Activated T-cell treated with anti-CD3 and anti-CD28 coated beads, Interleukin-2, amount 50 U/mL, for 72 hours (primary cell): ENCODE data around the gene BUD23. TPM values are rescaled to one million over a fixed set of nuclear protein-coding genes. Genes with fewer than 3 reads are reported as not detected.
"Not testable (repeated sequence)": the region's sequence is repeated elsewhere in the genome, so short reads cannot be mapped to it uniquely, and the experiment has no call there.

Source experiments
- ATAC-seq, 2 donors: fragments of 150-1000 bp; cut with Tn5 transposase; replicated peaks in 1 of 2; 2 replicates each; pipeline ENCODE4 v1.10.0; 2021; ENCODE audit warnings: moderate library complexity in 2 of 2, mild to moderate bottlenecking in 1 of 2
- DNase-seq, 2 donors: peaks; one replicate each; pipeline ENCODE4 v3.0.0; 2021 to 2022; ENCODE audit warnings: mixed read lengths in 1 of 2
- H3K27ac Mint-ChIP-seq: one replicate; pipeline ENCODE4 v1.8.0; 2022; ENCODE audit warnings: mild to moderate bottlenecking, moderate library complexity, mixed read lengths
- H3K27me3 Mint-ChIP-seq: one replicate; pipeline ENCODE4 v1.8.0; 2022; ENCODE audit warnings: low read depth, mixed read lengths
- H3K36me3 Mint-ChIP-seq, 2 donors: one replicate each; pipeline ENCODE4 v1.8.0; 2022; ENCODE audit warnings: mixed read lengths in 2 of 2, mild to moderate bottlenecking in 1 of 2; ENCODE audit not compliant: insufficient read depth in 2 of 2
- H3K4me1 Mint-ChIP-seq: one replicate; pipeline ENCODE4 v1.8.0; 2022; ENCODE audit warnings: low read depth, mixed read lengths
- H3K4me3 Mint-ChIP-seq, 2 donors: one replicate each; pipeline ENCODE4 v1.8.0; 2022; ENCODE audit warnings: mild to moderate bottlenecking in 2 of 2, mixed read lengths in 2 of 2, moderate library complexity in 2 of 2
- H3K9me3 Mint-ChIP-seq, 2 donors: one replicate each; pipeline ENCODE4 v1.8.0; 2022; ENCODE audit warnings: mixed read lengths in 2 of 2
- total RNA-seq, 2 donors: library from RNA; stranded (reverse); gene quantifications; one replicate each; pipeline ENCODE4 v1.2.3, GENCODE V29; 2022

BUD23 gene
- total RNA-seq, 2 donors from 2014 or later, result 87.0 to 90.9 TPM

- H3K4me3 Mint-ChIP-seq, result peak overlapping the region; percentile 16 to 37
- H3K9me3 Mint-ChIP-seq, result no peaks in the 10 kb centered on the region
- H3K4me1 Mint-ChIP-seq, result peaks cover 18% of the 10 kb centered on the region
- no peak overlapping the region for H3K27ac Mint-ChIP-seq
- peaks cover 73% of the 10 kb centered on the region for H3K27me3 Mint-ChIP-seq
- no peak for DNase-seq
- ATAC-seq, result no peak
- H3K36me3 Mint-ChIP-seq, result no peaks in the 10 kb centered on the region
Measured at GRCh38 chr7:73649576-73649975, 33.8 kb upstream of the BUD23 start.

- Mint-ChIP-seq H3K4me1 (peaks cover 18% of the 10 kb centered on the region), H3K36me3 (no peaks in the 10 kb centered on the region), H3K4me3 (no peak overlapping the region), H3K9me3 (no peaks in the 10 kb centered on the region), H3K27me3 (peaks cover 64% of the 10 kb centered on the region), H3K27ac (no peak overlapping the region)
- DNase-seq, result no peak
- ATAC-seq, result no peak
Measured at GRCh38 chr7:73650524-73650923, 32.9 kb upstream of the BUD23 start.

DNA sequence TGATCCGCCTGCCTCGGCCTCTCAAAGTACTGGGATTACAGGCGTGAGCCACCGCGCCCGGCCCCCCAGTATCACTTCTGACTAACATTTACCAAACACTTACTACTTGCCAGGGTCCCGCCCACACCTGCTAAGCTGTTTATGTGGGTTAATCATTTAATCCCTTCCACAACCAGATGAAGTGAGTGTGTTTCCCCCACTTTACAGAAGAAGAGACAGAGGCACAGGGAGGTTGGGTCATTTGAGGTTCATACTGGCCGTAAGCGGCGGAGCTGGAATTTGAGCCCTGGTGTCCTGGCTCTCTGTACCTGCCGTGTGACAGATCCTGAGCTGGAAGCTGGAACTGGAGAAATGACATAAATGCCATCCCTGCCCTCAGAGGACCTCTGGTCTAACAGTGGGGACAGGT, 30.9 kb upstream of the BUD23 start:
- no peak for ATAC-seq
- peaks cover 50% of the 10 kb centered on the region for H3K27me3 Mint-ChIP-seq

GRCh38 chr7:73655309-73655708, 28.1 kb upstream of the BUD23 start:
- ATAC-seq, H3K4me1 Mint-ChIP-seq, H3K9me3 Mint-ChIP-seq, H3K36me3 Mint-ChIP-seq, H3K27ac Mint-ChIP-seq, H3K4me3 Mint-ChIP-seq, DNase-seq: not testable (repeated sequence)
- H3K27me3 Mint-ChIP-seq, result peaks cover 32% of the 10 kb centered on the region

More for the DNA sequence above, 30.9 kb upstream of the BUD23 start:
- Mint-ChIP-seq H3K4me1 (peaks cover 18% of the 10 kb centered on the region), H3K27ac (no peak overlapping the region), H3K36me3 (no peaks in the 10 kb centered on the region), H3K4me3 (no peak overlapping the region), H3K9me3 (no peaks in the 10 kb centered on the region)
- DNase-seq, result no peak

GRCh38 chr7:73659983-73660382, 23.4 kb upstream of the BUD23 start:
- H3K36me3 Mint-ChIP-seq, result peaks cover 0 to 3% of the 10 kb centered on the region in 2 donors
- ATAC-seq (no peak), DNase-seq (no peak)
- peaks cover 34% of the 10 kb centered on the region for H3K27me3 Mint-ChIP-seq
- no peak overlapping the region for H3K4me3 Mint-ChIP-seq
- H3K27ac Mint-ChIP-seq, result no peak overlapping the region
- peaks cover 0 to 4% of the 10 kb centered on the region in 2 donors for H3K9me3 Mint-ChIP-seq
- peaks cover 5% of the 10 kb centered on the region for H3K4me1 Mint-ChIP-seq

- H3K27me3 Mint-ChIP-seq, result peaks cover 39% of the 10 kb centered on the region
- H3K4me1 Mint-ChIP-seq, ATAC-seq, H3K36me3 Mint-ChIP-seq, H3K9me3 Mint-ChIP-seq, H3K4me3 Mint-ChIP-seq, H3K27ac Mint-ChIP-seq, DNase-seq: not testable (repeated sequence)
Measured at GRCh38 chr7:73660594-73660993, 22.8 kb upstream of the BUD23 start.

DNA sequence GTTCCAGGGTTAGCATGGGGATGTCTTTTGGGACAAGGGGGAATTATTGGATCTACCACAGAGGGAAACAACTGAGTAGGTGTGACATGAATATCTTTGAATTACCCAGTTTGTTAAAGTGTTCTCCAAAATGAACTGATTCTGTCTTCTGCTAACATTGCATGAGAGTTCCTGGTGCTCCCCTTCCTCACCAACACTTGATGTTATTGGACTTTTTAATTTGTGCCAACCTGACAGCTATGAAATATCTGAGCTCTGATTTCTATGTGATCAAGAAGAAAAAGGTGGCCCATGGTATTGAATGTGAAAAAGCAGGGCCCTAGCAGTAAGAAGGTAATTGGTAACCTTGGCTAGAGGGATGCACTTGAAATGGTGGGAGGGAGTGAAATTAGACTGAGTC, 20.4 kb upstream of the BUD23 start:
- Mint-ChIP-seq H3K4me1 (peaks cover 9% of the 10 kb centered on the region), H3K27ac (no peak overlapping the region), H3K4me3 (no peak overlapping the region), H3K27me3 (peaks cover 46% of the 10 kb centered on the region), H3K36me3 (peaks cover 0 to 3% of the 10 kb centered on the region in 2 donors), H3K9me3 (peaks cover 0 to 4% of the 10 kb centered on the region in 2 donors)
- DNase-seq (no peak), ATAC-seq (no peak)

DNA sequence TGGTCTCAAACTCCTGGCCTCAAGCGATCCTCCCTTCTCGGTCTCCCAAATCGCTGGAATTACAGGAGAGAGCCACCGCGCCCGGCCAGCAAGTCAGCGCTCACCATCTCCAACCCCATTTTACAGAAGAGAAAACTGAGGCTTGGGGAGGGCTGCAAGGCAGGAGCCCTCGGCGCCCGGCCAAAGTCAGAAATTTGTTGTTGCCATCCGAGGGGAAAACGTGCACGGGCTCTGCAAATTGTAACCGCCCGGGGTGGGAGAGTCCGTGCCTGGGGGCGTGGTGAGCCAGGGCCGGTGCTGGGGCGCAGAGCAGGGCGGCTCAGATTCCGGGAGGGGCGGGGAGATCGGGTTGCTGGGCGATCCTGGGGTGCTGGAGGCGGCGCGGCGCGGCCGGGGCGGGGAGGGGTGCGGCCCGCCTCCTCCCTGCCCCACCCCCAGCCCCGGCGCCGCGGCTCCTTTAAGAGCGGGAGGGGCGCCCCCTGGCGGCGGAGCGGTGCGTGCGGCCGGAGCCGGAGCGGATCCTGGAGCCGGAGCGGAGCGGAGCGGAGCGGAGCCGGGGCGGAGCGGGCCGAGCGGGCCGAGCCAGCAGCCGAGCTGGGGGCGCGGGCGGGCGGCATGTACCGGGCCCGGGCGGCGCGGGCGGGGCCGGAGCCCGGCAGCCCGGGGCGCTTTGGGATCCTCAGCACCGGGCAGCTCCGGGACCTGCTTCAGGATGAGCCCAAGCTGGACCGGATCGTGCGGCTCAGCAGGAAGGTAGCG, 15.9 kb upstream of the BUD23 start, which contains the start of gene VPS37D:
Gene VPS37D, plus strand, starts transcription at position 488 of the 759 bp plus-strand sequence. Its CDS starts 128 bp downstream, at position 616.
- no peak within 1 kb of the TSS for H3K27ac Mint-ChIP-seq
- H3K27me3 Mint-ChIP-seq, result peaks cover 58% of the 10 kb centered on the region
- H3K4me1 Mint-ChIP-seq, result peaks cover 9% of the 10 kb centered on the region
- H3K9me3 Mint-ChIP-seq, result peaks cover 0 to 4% of the 10 kb centered on the region in 2 donors
- ATAC-seq, result peak; percentile 97 to 98
- peaks cover 0 to 2% of the 10 kb centered on the region in 2 donors for H3K36me3 Mint-ChIP-seq
- peak within 1 kb of the TSS; percentile 78 to 80 for H3K4me3 Mint-ChIP-seq
- DNase-seq, result peak; percentile 93 to 98

DNA sequence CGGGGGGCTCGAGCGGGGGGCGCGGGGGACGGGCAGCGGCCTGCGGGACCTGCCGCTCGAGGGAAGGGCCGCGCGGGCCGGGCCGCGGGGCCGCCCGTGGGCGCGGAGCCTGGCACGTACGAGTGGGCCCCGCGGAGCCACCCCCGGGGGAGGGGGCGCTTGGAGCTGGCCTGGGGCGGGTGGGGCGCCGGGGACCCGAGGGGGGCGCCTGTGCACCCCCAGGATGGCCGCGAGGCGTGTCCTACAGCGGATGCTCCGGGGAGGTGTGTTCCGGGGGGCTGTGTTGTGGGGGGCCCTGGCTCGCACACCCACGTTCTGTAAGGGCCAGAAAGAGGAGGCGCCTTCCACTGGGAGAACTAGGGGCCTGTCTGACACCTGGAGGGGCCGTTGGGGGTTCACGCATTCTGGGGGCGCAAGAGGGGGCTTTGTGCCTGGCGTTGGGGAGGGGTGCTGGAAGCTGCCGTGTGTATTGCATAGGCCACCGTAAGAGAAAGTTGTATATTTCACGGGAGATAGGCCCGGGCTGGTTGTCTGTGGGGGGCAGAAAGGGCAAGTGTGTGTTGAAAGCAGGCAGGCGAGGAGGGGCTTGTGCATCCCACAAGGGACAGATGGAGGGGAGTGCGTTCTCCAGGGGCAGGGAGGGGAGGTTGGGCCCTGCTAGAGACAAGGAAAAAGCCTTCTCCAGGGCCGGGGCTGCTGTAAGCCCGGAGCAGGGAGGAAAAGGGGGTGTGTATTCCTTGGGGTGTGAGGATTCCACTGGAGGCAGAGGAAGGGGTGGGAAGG, 15.1 kb upstream of the BUD23 start:
- H3K27ac Mint-ChIP-seq, result no peak overlapping the region
- H3K9me3 Mint-ChIP-seq, result peaks cover 0 to under 1% of the 10 kb centered on the region in 2 donors
- H3K36me3 Mint-ChIP-seq, result peaks cover 0 to under 1% of the 10 kb centered on the region in 2 donors
- ATAC-seq (no peak), DNase-seq (no peak)
- peaks cover 9% of the 10 kb centered on the region for H3K4me1 Mint-ChIP-seq
- H3K27me3 Mint-ChIP-seq, result peaks cover 52% of the 10 kb centered on the region
- H3K4me3 Mint-ChIP-seq, result peak overlapping the region; percentile 68 to 69

DNA sequence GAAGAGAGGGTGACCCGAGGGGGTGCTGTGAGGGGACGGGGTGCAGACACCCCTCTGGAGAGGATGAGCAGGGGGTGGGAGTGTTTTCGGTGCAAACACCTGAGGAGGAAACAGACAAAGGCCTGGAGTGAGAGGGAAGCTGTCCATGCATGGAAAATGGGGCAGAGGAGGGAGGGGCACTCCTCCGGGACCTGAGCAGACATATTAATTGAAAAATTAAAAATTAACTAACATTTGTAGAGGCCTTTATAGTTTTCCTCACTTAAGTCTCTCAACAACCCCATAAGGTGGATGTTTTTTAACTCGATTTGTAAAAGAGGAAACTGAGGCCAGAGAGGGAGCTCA, 14.5 kb upstream of the BUD23 start:
- Mint-ChIP-seq H3K9me3 (no peaks in the 10 kb centered on the region), H3K36me3 (no peaks in the 10 kb centered on the region), H3K4me3 (peak overlapping the region; percentile 68 to 69), H3K27ac (no peak overlapping the region), H3K4me1 (peaks cover 9% of the 10 kb centered on the region), H3K27me3 (peaks cover 46% of the 10 kb centered on the region)
- DNase-seq (no peak), ATAC-seq (no peak)

DNA sequence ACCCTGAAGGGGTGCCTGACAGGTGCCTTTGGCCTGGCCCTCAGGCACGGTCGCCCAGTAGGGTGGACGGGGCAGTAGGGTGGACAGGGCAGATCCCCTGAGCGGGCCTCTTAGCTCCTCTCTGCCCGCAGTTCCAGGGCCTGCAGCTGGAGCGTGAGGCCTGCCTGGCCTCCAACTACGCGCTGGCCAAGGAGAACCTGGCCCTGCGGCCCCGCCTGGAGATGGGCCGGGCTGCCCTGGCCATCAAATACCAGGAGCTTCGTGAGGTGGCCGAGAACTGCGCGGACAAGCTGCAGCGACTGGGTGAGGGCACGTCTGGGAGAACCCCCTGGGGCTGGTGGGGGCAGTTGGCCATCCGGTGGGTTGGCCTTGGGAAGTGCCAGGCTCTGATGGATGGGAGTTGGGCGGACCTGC, 14.1 kb upstream of the BUD23 start:
- no peak overlapping the region for H3K27ac Mint-ChIP-seq
- peaks cover 9% of the 10 kb centered on the region for H3K4me1 Mint-ChIP-seq
- no peaks in the 10 kb centered on the region for H3K9me3 Mint-ChIP-seq
- no peaks in the 10 kb centered on the region for H3K36me3 Mint-ChIP-seq
- peaks cover 42% of the 10 kb centered on the region for H3K27me3 Mint-ChIP-seq
- DNase-seq (no peak), ATAC-seq (no peak)
- H3K4me3 Mint-ChIP-seq, result no peak overlapping the region

- H3K9me3 Mint-ChIP-seq, result no peaks in the 10 kb centered on the region
- ATAC-seq (no peak), DNase-seq (no peak)
- no peak overlapping the region for H3K27ac Mint-ChIP-seq
- H3K36me3 Mint-ChIP-seq, result no peaks in the 10 kb centered on the region
- H3K4me3 Mint-ChIP-seq, result no peak overlapping the region
- peaks cover 38% of the 10 kb centered on the region for H3K27me3 Mint-ChIP-seq
- peaks cover 4% of the 10 kb centered on the region for H3K4me1 Mint-ChIP-seq
Measured at GRCh38 chr7:73669858-73670385, 13.5 kb upstream of the BUD23 start.

DNA sequence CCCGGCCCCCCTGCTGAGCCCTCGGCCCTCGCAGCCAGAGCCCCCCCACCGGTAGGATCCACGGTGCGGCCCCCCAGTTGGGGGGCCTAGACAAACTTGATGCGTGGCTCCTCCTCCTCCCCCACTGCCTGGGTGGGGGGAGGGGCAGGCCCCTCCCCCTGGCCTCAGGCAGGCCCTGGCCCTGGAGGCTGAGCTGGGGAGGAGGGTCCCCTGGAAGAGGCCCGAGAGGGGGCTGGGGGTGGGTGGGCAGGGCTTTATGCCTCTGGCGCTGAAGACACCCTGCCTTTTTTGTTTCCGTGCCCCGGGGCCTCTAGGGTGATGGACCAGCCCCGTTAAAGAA, 12.1 kb upstream of the BUD23 start:
- DNase-seq, result no peak
- Mint-ChIP-seq H3K4me1 (peaks cover 4% of the 10 kb centered on the region), H3K36me3 (no peaks in the 10 kb centered on the region), H3K4me3 (no peak overlapping the region), H3K27me3 (peaks cover 26% of the 10 kb centered on the region), H3K27ac (no peak overlapping the region), H3K9me3 (no peaks in the 10 kb centered on the region)
- no peak for ATAC-seq
